ENCODE results near the gene ZNF33B.
"Not testable (repeated sequence)": the region's sequence is repeated elsewhere in the genome, so short reads cannot be mapped to it uniquely, and the experiment has no call there.

The ZNF33B gene

DNA sequence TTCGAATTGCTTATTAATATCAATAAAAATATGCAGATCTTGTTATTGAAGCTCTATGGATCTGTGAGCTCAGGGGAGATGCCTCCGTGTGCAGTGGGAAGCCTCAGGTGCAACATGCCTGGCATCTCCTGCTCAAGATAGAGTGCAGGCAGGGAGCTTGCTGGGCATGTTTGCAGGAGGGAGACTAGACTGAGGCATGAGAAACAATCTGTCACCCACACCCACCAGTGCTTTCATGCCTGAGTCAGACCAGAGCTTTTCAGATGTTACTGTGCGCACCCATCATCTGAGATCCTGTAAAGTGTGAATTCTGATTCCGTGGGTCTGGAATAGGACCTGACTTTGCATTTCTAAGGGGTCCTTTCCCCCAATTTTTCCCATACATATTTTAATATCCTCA, 62.0 kb downstream of the ZNF33B start:
- no peaks in the 10 kb centered on the region for H3K4me1 Mint-ChIP-seq
- no peak for DNase-seq
- peaks cover 19% of the 10 kb centered on the region for H3K9me3 Mint-ChIP-seq
- H3K27ac Mint-ChIP-seq = no peak overlapping the region
- no peak overlapping the region for H3K4me3 Mint-ChIP-seq
- no peaks in the 10 kb centered on the region for H3K36me3 Mint-ChIP-seq
- H3K27me3 Mint-ChIP-seq = no peaks in the 10 kb centered on the region
- CTCF ChIA-PET = no interaction called here

DNA sequence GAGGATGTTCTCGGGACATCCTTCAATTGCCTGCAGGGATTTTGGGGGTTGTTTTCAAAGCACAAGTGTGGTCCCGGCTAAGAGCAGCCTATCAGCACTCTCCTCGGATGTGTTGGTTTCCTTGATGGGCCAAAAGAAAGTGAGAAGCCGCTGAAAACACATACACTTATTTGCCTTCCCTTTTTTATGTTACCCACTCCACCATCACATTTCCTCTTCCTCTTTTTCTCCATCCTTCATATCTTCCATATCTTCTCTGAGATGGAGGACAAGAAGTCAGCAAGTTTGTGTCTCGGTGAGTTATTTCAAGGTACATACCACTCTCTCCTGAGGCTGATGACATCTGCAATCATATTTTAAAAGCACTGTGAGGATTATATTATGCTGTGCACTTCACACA, 64.0 kb downstream of the ZNF33B start:
- Mint-ChIP-seq H3K9me3 (peaks cover 19% of the 10 kb centered on the region), H3K4me3 (no peak overlapping the region), H3K36me3 (no peaks in the 10 kb centered on the region), H3K27ac (no peak overlapping the region), H3K27me3 (no peaks in the 10 kb centered on the region), H3K4me1 (no peaks in the 10 kb centered on the region)
- no peak for DNase-seq
- CTCF ChIA-PET = no interaction called here

DNA sequence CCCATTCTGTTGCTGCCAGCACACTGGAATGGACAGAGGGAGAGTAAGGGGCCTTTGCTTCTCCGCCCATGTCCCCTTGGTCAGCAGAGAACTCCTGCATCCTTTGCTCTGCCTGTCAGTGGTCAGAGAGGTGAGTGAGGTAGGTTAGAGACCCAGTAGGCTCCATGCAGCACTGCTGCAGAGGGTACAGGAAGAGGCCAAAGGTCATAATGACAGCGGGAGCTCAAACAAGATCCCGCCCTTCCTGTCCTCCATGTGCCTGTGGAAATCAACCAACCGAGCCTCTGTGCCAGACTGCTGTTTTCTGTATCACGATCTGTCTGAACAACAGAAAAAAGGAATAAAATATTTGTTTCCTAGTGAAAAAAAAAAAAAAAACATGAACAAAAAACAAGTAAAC, 81.4 kb downstream of the ZNF33B start:
- H3K27ac Mint-ChIP-seq = no peak overlapping the region

GRCh38 chr10:42553576-42553975, 84.8 kb downstream of the ZNF33B start:
- H3K36me3 Mint-ChIP-seq = peaks cover 29% of the 10 kb centered on the region
- peak overlapping the region; percentile 94 for H3K4me3 Mint-ChIP-seq
- H3K27me3 Mint-ChIP-seq = peaks cover 13% of the 10 kb centered on the region
- peaks cover 38% of the 10 kb centered on the region for H3K4me1 Mint-ChIP-seq
- CTCF ChIA-PET, H3K27ac Mint-ChIP-seq, DNase-seq, H3K9me3 Mint-ChIP-seq: not testable (repeated sequence)

More for the DNA sequence above, 81.4 kb downstream of the ZNF33B start:
- H3K9me3 Mint-ChIP-seq = no peaks in the 10 kb centered on the region
- H3K4me3 Mint-ChIP-seq = no peak overlapping the region
- H3K27me3 Mint-ChIP-seq = peaks cover 13% of the 10 kb centered on the region
- peaks cover 6% of the 10 kb centered on the region for H3K36me3 Mint-ChIP-seq
- CTCF ChIA-PET = no interaction called here
- peaks cover 12% of the 10 kb centered on the region for H3K4me1 Mint-ChIP-seq
- no peak for DNase-seq

GRCh38 chr10:42553064-42553407, 85.3 kb downstream of the ZNF33B start:
- no peak for DNase-seq
- H3K4me1 Mint-ChIP-seq = peaks cover 38% of the 10 kb centered on the region
- CTCF ChIA-PET = no interaction called here
- peaks cover 31% of the 10 kb centered on the region for H3K36me3 Mint-ChIP-seq
- H3K4me3 Mint-ChIP-seq = peak overlapping the region; percentile 94
- no peaks in the 10 kb centered on the region for H3K9me3 Mint-ChIP-seq
- H3K27me3 Mint-ChIP-seq = peaks cover 13% of the 10 kb centered on the region
- peak overlapping the region; percentile 96 for H3K27ac Mint-ChIP-seq

DNA sequence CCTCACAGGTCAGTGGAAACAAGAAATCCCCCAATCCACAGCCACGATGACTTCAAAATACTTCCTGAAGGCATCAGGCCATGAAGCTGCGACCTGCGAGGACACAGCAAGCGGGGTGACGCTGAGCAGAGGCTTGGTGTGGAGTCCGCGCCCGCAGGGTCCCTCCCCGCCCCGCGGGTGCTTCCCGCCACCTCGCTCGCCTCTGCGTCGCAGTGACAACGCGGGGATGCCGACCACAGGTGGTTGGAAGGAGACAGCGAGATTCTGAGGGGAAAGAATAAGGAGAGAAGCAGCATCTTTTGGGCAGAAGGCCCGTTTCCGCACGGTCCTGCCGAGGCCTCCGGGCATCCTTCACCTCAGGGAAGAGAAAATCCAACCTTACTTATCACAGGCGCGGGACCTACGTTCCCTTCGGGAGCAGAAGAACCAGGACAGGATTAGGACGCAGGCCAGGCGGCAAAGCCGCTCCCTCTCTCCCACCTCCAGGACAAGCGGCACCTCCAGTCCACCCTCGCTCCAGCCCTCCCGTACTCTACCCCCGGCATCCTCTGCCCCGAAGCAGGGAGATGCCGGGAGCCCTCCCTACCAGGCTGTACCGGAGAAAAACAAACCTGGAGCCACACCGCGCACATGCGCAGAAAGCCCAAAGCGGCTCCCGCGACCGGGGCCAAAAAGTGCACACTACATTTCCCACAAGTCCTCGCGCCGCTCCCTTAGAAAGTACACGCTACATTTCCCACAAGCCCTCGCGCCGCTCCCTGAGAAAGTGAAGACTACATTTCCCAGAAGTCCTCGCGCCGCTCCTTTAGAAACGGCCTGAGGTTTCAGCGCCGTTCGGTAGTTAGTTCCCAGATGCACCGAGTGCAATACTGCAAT, 85.9 kb downstream of the ZNF33B start:
- Mint-ChIP-seq H3K4me3 (peak overlapping the region; percentile 94), H3K36me3 (peaks cover 37% of the 10 kb centered on the region), H3K27ac (peak overlapping the region; percentile 96), H3K4me1 (peaks cover 41% of the 10 kb centered on the region), H3K9me3 (peaks cover 3% of the 10 kb centered on the region), H3K27me3 (peaks cover 13% of the 10 kb centered on the region)
- DNase-seq = peak; percentile 97
- CTCF ChIA-PET = no interaction called here

GRCh38 chr10:42551582-42552187, 86.7 kb downstream of the ZNF33B start:
- H3K4me3 Mint-ChIP-seq = peak overlapping the region; percentile 94
- DNase-seq = no peak
- peaks cover 41% of the 10 kb centered on the region for H3K36me3 Mint-ChIP-seq
- peaks cover 6% of the 10 kb centered on the region for H3K9me3 Mint-ChIP-seq
- peak overlapping the region; percentile 96 for H3K27ac Mint-ChIP-seq
- H3K4me1 Mint-ChIP-seq = peaks cover 43% of the 10 kb centered on the region
- CTCF ChIA-PET = no interaction called here
- H3K27me3 Mint-ChIP-seq = peaks cover 11% of the 10 kb centered on the region

DNA sequence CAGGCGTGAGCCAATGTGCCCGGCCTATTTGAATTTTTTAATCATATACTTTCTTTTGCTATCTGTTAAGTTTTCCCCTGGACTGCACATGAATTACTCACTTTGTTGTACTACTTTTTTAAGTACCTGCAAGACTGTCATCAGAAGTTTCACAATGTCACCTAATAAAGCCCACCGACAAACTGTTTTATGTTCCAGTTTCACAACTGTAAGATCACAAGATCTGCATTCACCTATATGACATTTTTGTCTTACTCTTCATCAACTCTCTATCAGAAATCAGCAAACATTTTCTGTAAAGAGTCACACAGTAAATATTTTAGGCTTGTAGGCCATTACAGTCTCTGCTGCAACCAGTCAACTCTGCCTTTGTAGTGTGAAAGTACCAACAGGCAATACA, 88.5 kb downstream of the ZNF33B start:
- H3K9me3 Mint-ChIP-seq = peaks cover 16% of the 10 kb centered on the region
- H3K4me3 Mint-ChIP-seq = no peak overlapping the region
- H3K27ac Mint-ChIP-seq = no peak overlapping the region
- CTCF ChIA-PET = no interaction called here
- H3K27me3 Mint-ChIP-seq = peaks cover 6% of the 10 kb centered on the region
- DNase-seq = no peak
- H3K36me3 Mint-ChIP-seq = peaks cover 51% of the 10 kb centered on the region
- H3K4me1 Mint-ChIP-seq = peaks cover 45% of the 10 kb centered on the region

GRCh38 chr10:42548254-42548653, 90.1 kb downstream of the ZNF33B start:
- Mint-ChIP-seq H3K36me3 (peaks cover 59% of the 10 kb centered on the region), H3K4me3 (no peak overlapping the region), H3K27ac (no peak overlapping the region), H3K27me3 (peaks cover 6% of the 10 kb centered on the region), H3K9me3 (peaks cover 24% of the 10 kb centered on the region), H3K4me1 (peaks cover 42% of the 10 kb centered on the region)
- CTCF ChIA-PET = no interaction called here
- DNase-seq = no peak

DNA sequence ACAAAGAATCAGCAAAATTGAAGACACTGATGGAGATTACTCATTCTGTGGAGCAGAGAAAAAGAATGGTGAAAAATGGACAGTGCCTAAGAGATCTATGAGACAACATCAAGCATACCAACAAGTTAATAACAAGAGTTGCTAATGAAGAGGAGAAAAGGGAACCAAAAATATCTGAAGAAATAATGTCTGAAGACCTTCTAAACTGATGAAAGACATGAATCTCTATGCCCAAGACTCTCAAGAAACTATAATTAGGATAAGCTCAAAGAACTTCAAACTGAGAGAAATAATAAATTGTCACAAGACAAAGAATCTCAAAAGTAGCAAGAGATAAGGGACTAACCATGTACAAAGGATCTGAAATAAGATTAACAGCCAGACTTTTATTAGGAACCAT, 93.4 kb downstream of the ZNF33B start:
- H3K4me3 Mint-ChIP-seq = no peak overlapping the region
- no peak for DNase-seq
- H3K4me1 Mint-ChIP-seq = peaks cover 17% of the 10 kb centered on the region
- H3K27ac Mint-ChIP-seq = no peak overlapping the region
- H3K9me3 Mint-ChIP-seq = peaks cover 44% of the 10 kb centered on the region
- CTCF ChIA-PET = no interaction called here
- peaks cover 65% of the 10 kb centered on the region for H3K36me3 Mint-ChIP-seq
- no peaks in the 10 kb centered on the region for H3K27me3 Mint-ChIP-seq

DNA sequence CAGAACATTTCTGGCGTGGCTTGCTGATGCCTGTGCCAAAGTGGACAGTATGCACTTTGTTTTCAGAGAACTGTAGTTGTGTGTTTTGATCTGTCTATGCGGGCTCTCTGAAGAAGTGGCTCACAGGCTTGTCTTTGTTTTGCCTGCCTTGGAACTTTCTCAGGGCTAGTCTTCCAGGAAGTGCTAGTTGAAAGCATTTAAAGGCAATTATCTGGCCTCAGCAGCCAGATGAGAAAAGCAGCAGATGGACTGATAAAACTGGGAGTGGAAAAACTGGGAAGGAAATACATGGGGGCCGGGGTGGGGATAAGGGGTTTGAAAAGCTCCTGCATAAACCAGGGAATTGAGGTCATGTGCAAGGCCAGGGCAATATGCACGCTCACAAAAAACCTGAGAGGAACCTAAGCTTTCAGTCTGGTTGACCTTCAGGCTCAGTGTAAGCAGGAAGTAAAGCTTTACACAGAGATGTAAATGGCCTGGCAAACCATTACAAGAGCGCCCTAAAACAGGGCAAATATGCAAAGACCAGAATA, 94.5 kb downstream of the ZNF33B start:
- H3K4me1 Mint-ChIP-seq = peaks cover 11% of the 10 kb centered on the region
- no peak overlapping the region for H3K27ac Mint-ChIP-seq
- CTCF ChIA-PET = no interaction called here
- DNase-seq = no peak
- H3K36me3 Mint-ChIP-seq = peaks cover 67% of the 10 kb centered on the region
- H3K9me3 Mint-ChIP-seq = peaks cover 45% of the 10 kb centered on the region
- H3K4me3 Mint-ChIP-seq = no peak overlapping the region
- no peaks in the 10 kb centered on the region for H3K27me3 Mint-ChIP-seq

Data from activated naive CD4-positive, alpha-beta T cell treated with anti-CD3 and anti-CD28 coated beads, Interleukin-2, amount 10 ng/mL, durations not matched to agents 7 days and 5 days (primary cell).